Measurements from ENCODE around the gene REG3G.
"Not testable (repeated sequence)": the region's sequence is repeated elsewhere in the genome, so short reads cannot be mapped to it uniquely, and the experiment has no call there.

REG3G gene

GRCh38 chr2:79026061-79026460 is 559 bp downstream of the REG3G start:
- no peak for DNase-seq

GRCh38 chr2:79039944-79040343 is 14.4 kb downstream of the REG3G start:
- no peak for DNase-seq

- DNase-seq = no peak
Observed at GRCh38 chr2:79041032-79041448, 15.5 kb downstream of the REG3G start.

GRCh38 chr2:79053486-79053885 is 28.0 kb downstream of the REG3G start:
- not testable (repeated sequence) for DNase-seq

- DNase-seq = not testable (repeated sequence)
Observed at GRCh38 chr2:79054769-79055168, 29.3 kb downstream of the REG3G start.

- DNase-seq = no peak
Observed at GRCh38 chr2:79065201-79065600, 39.7 kb downstream of the REG3G start.

GRCh38 chr2:79071078-79071477 is 45.6 kb downstream of the REG3G start:
- DNase-seq = no peak
